Hippocampal formation (tissue), 2 donors: Measurements from ENCODE around the gene LIN7B.
A peak's percentile ranks its signal among the peaks of the same experiment; 100 is the strongest.

ENCODE experiments used
- DNase-seq, 2 donors: peaks; one replicate each; lab custom pipeline; 2025; lab: John Stamatoyannopoulos, UW

The LIN7B gene

GRCh38 chr19:49165111-49165750 lies 51.1 kb downstream of the LIN7B start:
- DNase-seq, result peak in 1 of 2 donors; percentile 14

- no peak for DNase-seq
Observed at GRCh38 chr19:49165865-49166301, 51.7 kb downstream of the LIN7B start.

DNA sequence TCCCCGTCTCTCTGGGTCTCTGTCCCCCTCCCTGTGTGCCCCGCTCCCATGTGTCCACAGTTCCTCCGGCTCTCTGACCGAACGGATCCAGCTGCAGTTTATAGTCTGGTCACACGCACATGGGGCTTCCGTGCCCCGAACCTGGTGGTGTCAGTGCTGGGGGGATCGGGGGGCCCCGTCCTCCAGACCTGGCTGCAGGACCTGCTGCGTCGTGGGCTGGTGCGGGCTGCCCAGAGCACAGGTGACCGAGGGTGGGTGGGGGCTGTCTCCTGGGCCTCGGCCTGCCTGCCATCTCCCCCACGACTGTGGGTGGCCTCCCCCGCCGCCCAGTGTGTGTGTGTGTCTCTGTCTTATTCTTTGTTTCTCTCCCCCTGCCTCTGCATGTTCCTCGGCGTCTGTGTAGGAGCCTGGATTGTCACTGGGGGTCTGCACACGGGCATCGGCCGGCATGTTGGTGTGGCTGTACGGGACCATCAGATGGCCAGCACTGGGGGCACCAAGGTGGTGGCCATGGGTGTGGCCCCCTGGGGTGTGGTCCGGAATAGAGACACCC lies 53.8 kb downstream of the LIN7B start:
- DNase-seq, result no peak
